Esophagus muscularis mucosa (tissue), 4 donors: Measurements from ENCODE around the gene DNAI2. TPM values are rescaled to one million over a fixed set of nuclear protein-coding genes. Genes with fewer than 3 reads are reported as not detected.

ENCODE experiments used
- DNase-seq: peaks from one replicate; pipeline ENCODE4 v3.0.0-alpha.2; 2017; ENCODE audit errors: extremely low spot score
- H3K27ac ChIP-seq, 4 donors: fragments of 200-600 bp; sonication (generic); replicated peaks in 1 of 4; 1 replicate in 3 of 4; 2 replicates in 1 of 4; pipeline ENCODE4 v1.5.1; 2016 to 2019; ENCODE audit warnings: mild to moderate bottlenecking in 1 of 4
- H3K27me3 ChIP-seq, 4 donors: fragments of 200-600 bp; sonication (generic); one replicate each; pipeline versions ENCODE4 v1.5.1 to v1.6.0; 2016 to 2019
- H3K36me3 ChIP-seq, 4 donors: fragments of 200-600 bp; sonication (generic); one replicate each; pipeline ENCODE4 v1.5.1; 2016 to 2019
- H3K4me1 ChIP-seq, 4 donors: fragments of 200-600 bp; sonication (generic); one replicate each; pipeline ENCODE4 v1.5.1; 2016 to 2019
- H3K4me3 ChIP-seq, 4 donors: fragments of 200-600 bp; sonication (generic); 1 replicate in 2 of 4; 2 replicates in 2 of 4; pipeline ENCODE4 v1.5.1; 2016 to 2019; ENCODE audit warnings: mild to moderate bottlenecking in 4 of 4, moderate library complexity in 1 of 4
- H3K9me3 ChIP-seq, 4 donors: fragments of 200-600 bp; sonication (generic); 1 replicate in 3 of 4; 2 replicates in 1 of 4; pipeline ENCODE4 v1.5.1; 2016 to 2019
- CTCF ChIP-seq, 3 experiments: fragments of 200-600 bp in 2 of 3; fragments of 450-650 bp in 1 of 3; sonication (generic) in 2 of 3; IDR thresholded peaks; one replicate each; pipeline ENCODE4 v1.5.1; 2017 to 2019; ENCODE audit warnings: antibody characterized with exemption in 3 of 3, mild to moderate bottlenecking in 2 of 3, moderate library complexity in 1 of 3
- EP300 ChIP-seq: sonication (generic); formaldehyde crosslinking; IDR thresholded peaks from one replicate; pipeline ENCODE4 v1.6.1; 2017; ENCODE audit warnings: antibody characterized with exemption
- POLR2A ChIP-seq: fragments of 450-650 bp; IDR thresholded peaks from one replicate; pipeline ENCODE4 v1.6.1; 2017; ENCODE audit warnings: antibody characterized with exemption, moderate library complexity, mild to moderate bottlenecking, low read depth
- POLR2AphosphoS5 ChIP-seq, 2 donors: sonication (generic); formaldehyde crosslinking; IDR thresholded peaks; one replicate each; pipeline ENCODE4 v1.6.1; 2017; ENCODE audit warnings: antibody characterized with exemption in 2 of 2
- WGBS: methylation state at CpG from one replicate; pipeline ENCODE4 v1.1.5; 2018; 5-methylcytosine and 5-hydroxymethylcytosine counted together
- intact Hi-C: fragments of 100-400 bp; cut with DNase I; formaldehyde crosslinking; loops from one replicate; pipeline ENCODE4 v1.15.1; 2023
- total RNA-seq, 4 donors: library from RNA; depleted of rRNA; stranded (reverse); fragments of >200 nt; gene quantifications; one replicate each; pipeline versions ENCODE4 v1.1.0 to v1.2.1, GENCODE V29; 2016

Gene DNAI2
- total RNA-seq, 4 donors from 2014 or later = not detected

- TF ChIP-seq EP300 (no peak), POLR2AphosphoS5 (IDR thresholded peaks at IDR 0.05) (no peak), POLR2A (no peak), CTCF (IDR thresholded peaks at IDR 0.05) (no peak)
- 81% methylated on average over 3 of the region's 3 CpGs for WGBS
- no peak for DNase-seq
- peaks cover 0 to 6% (median 6%) of the 10 kb centered on the region in 4 donors for H3K9me3 ChIP-seq
- H3K27ac ChIP-seq = no peak overlapping the region
- peaks cover 0 to 80% (median 9%) of the 10 kb centered on the region in 4 donors for H3K27me3 ChIP-seq
- intact Hi-C loops = no loop called here
- H3K4me1 ChIP-seq = peaks cover 18 to 21% (median 19%) of the 10 kb centered on the region in 4 donors
- H3K36me3 ChIP-seq = no peaks in the 10 kb centered on the region
- no peak overlapping the region for H3K4me3 ChIP-seq
Observed at GRCh38 chr17:74329378-74329777, 55.3 kb downstream of the DNAI2 start.

GRCh38 chr17:74330446-74330845 is 56.4 kb downstream of the DNAI2 start:
- Histone ChIP-seq H3K9me3 (peaks cover 0 to 12% (median 9%) of the 10 kb centered on the region in 4 donors), H3K36me3 (no peaks in the 10 kb centered on the region), H3K4me1 (peaks cover 13 to 16% (median 14%) of the 10 kb centered on the region in 4 donors), H3K27me3 (peaks cover 0 to 88% (median 9%) of the 10 kb centered on the region in 4 donors), H3K4me3 (no peak overlapping the region), H3K27ac (no peak overlapping the region)
- WGBS = 76% methylated on average over 7 of the region's 8 CpGs
- no peak for DNase-seq
- intact Hi-C loops = no loop called here
- no peak for TF ChIP-seq CTCF (IDR thresholded peaks at IDR 0.05)
- TF ChIP-seq POLR2AphosphoS5 (IDR thresholded peaks at IDR 0.05) = no peak
- TF ChIP-seq POLR2A = no peak
- no peak for TF ChIP-seq EP300

- no peak for TF ChIP-seq EP300
- TF ChIP-seq POLR2A = no peak
- no peak for TF ChIP-seq CTCF (IDR thresholded peaks at IDR 0.05)
- no peak for TF ChIP-seq POLR2AphosphoS5 (IDR thresholded peaks at IDR 0.05)
- H3K4me1 ChIP-seq = no peaks in the 10 kb centered on the region
- DNase-seq = no peak
- H3K4me3 ChIP-seq = no peak overlapping the region
- peaks cover 0 to 85% (median 2%) of the 10 kb centered on the region in 4 donors for H3K27me3 ChIP-seq
- H3K27ac ChIP-seq = no peak overlapping the region
- 63% methylated on average over 6 of the region's 7 CpGs for WGBS
- intact Hi-C loops = no loop called here
- H3K9me3 ChIP-seq = peaks cover 0 to 12% (median 9%) of the 10 kb centered on the region in 4 donors
- H3K36me3 ChIP-seq = no peaks in the 10 kb centered on the region
Observed at GRCh38 chr17:74332017-74332650, 58.1 kb downstream of the DNAI2 start.

GRCh38 chr17:74332763-74333283 is 58.8 kb downstream of the DNAI2 start:
- no peak overlapping the region for H3K4me3 ChIP-seq
- no peak for DNase-seq
- TF ChIP-seq CTCF (IDR thresholded peaks at IDR 0.05) (no peak), POLR2A (no peak), POLR2AphosphoS5 (IDR thresholded peaks at IDR 0.05) (no peak), EP300 (no peak)
- no peaks in the 10 kb centered on the region for H3K36me3 ChIP-seq
- H3K27me3 ChIP-seq = peaks cover 0 to 82% (median 0%) of the 10 kb centered on the region in 4 donors
- WGBS = 35% methylated on average over 8 of the region's 11 CpGs
- H3K4me1 ChIP-seq = no peaks in the 10 kb centered on the region
- H3K9me3 ChIP-seq = peaks cover 0 to 12% (median 9%) of the 10 kb centered on the region in 4 donors
- H3K27ac ChIP-seq = no peak overlapping the region
- intact Hi-C loops = no loop called here
